ENCODE results near the gene PRPF40A.

DNA sequence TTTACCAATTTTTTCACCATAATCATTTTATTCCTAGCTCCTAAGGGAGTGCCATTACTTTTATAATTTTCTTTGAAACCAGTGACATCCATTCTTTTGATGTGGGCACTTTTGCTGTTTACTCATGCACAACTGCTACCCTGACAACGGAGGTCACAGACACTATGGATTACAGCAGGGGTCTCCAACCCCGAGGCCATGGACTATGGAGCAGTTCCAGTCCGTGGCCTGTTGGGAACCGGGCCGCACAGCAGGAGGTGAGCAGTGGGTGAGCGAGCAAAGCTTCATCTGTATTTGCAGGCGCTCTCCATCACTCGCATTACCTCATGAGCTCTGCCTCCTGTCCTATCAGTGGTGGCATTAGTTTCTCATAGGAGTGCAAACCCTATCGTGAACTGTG, 34.6 kb downstream of the PRPF40A start:
- TF ChIP-seq, protein P1, sequence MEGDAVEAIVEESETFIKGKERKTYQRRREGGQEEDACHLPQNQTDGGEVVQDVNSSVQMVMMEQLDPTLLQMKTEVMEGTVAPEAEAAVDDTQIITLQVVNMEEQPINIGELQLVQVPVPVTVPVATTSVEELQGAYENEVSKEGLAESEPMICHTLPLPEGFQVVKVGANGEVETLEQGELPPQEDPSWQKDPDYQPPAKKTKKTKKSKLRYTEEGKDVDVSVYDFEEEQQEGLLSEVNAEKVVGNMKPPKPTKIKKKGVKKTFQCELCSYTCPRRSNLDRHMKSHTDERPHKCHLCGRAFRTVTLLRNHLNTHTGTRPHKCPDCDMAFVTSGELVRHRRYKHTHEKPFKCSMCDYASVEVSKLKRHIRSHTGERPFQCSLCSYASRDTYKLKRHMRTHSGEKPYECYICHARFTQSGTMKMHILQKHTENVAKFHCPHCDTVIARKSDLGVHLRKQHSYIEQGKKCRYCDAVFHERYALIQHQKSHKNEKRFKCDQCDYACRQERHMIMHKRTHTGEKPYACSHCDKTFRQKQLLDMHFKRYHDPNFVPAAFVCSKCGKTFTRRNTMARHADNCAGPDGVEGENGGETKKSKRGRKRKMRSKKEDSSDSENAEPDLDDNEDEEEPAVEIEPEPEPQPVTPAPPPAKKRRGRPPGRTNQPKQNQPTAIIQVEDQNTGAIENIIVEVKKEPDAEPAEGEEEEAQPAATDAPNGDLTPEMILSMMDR (IDR thresholded peaks at IDR 0.05; ENCODE audit: insufficient read depth, low read length): no peak
- TF ChIP-seq, protein P2, sequence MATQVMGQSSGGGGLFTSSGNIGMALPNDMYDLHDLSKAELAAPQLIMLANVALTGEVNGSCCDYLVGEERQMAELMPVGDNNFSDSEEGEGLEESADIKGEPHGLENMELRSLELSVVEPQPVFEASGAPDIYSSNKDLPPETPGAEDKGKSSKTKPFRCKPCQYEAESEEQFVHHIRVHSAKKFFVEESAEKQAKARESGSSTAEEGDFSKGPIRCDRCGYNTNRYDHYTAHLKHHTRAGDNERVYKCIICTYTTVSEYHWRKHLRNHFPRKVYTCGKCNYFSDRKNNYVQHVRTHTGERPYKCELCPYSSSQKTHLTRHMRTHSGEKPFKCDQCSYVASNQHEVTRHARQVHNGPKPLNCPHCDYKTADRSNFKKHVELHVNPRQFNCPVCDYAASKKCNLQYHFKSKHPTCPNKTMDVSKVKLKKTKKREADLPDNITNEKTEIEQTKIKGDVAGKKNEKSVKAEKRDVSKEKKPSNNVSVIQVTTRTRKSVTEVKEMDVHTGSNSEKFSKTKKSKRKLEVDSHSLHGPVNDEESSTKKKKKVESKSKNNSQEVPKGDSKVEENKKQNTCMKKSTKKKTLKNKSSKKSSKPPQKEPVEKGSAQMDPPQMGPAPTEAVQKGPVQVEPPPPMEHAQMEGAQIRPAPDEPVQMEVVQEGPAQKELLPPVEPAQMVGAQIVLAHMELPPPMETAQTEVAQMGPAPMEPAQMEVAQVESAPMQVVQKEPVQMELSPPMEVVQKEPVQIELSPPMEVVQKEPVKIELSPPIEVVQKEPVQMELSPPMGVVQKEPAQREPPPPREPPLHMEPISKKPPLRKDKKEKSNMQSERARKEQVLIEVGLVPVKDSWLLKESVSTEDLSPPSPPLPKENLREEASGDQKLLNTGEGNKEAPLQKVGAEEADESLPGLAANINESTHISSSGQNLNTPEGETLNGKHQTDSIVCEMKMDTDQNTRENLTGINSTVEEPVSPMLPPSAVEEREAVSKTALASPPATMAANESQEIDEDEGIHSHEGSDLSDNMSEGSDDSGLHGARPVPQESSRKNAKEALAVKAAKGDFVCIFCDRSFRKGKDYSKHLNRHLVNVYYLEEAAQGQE (IDR thresholded peaks at IDR 0.05; ENCODE audit: insufficient replicate concordance, low read depth): no peak
- TF ChIP-seq SPI1 (IDR thresholded peaks at IDR 0.05; ENCODE audit: borderline replicate concordance, low read depth): no peak
